NCI-H1092 treated with DMSO at 0.1 percent for 48 hours (cell line): Measurements from ENCODE around the gene FBL.
"Not testable (repeated sequence)": the region's sequence is repeated elsewhere in the genome, so short reads cannot be mapped to it uniquely, and the experiment has no call there.

Source experiments
- DNase-seq: peaks from one replicate; lab custom pipeline; 2025; lab: John Stamatoyannopoulos, UW

Gene FBL

DNA sequence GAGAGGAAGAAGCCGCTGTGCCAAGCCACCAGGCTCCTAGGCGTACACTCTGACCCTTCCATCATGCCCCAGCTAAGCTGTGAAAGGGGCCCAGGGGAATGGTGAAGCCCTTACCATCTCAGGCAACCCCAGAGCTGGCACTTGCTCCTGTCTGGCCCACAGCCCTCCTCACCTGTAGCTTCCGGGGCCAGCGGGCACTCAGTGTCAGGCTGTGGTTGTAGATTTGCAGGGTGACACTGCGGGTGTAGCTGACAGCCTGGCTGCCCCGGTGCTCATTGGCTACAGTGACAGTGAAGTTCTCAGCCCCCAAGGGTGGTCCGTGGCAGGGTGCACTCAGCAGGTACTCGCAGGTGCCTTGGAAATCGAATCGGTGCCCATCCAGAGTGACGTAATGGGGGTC lies 30.3 kb upstream of the FBL start:
- DNase-seq: not testable (repeated sequence)

- not testable (repeated sequence) for DNase-seq
These were observed 29.3 kb upstream of the FBL start for GRCh38 chr19:39875401-39875864.

DNA sequence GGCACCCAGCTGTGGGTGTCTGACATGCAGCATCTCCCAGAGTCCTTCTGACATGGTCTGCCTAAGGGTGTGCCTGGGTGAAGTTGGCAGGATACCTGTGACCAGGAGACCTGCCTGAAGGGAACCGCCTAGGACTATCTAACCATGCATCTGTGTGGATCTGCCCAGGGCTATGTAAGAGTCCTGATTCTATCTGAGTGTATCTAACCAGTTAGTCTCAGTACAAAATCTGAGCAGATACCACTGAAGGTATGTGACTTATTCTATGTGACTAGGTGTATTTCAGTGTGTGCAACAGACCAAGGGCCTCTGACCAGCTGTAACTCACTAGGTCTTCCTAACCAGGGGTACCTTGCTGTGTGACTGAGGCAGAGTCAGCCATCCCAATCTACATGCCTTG lies 28.2 kb upstream of the FBL start:
- no peak for DNase-seq

GRCh38 chr19:39873385-39873784 lies 27.2 kb upstream of the FBL start:
- DNase-seq: no peak

- no peak for DNase-seq
These were observed 26.0 kb upstream of the FBL start for GRCh38 chr19:39871886-39872866.

DNA sequence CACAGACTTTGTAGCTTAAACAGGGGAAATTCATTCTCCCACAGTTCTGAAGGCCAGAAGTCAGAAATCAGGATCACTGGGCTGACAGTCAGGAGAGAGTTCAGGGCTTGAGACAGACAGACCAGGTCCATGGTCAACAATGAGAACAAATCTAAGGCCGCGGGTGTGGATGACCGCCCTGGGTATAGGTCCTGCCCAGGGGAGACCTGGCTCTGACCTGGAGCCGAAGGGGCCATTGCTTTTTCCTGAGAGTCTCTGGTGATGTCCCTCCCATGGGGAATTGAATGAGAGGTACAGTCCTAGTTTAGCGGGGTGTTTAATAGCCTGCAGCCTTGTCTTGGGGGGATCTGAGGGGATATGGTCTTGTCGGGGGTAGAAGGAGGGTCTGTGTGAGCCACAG lies 25.2 kb upstream of the FBL start:
- no peak for DNase-seq

GRCh38 chr19:39870171-39870971 lies 24.2 kb upstream of the FBL start:
- DNase-seq: peak; percentile 35

DNA sequence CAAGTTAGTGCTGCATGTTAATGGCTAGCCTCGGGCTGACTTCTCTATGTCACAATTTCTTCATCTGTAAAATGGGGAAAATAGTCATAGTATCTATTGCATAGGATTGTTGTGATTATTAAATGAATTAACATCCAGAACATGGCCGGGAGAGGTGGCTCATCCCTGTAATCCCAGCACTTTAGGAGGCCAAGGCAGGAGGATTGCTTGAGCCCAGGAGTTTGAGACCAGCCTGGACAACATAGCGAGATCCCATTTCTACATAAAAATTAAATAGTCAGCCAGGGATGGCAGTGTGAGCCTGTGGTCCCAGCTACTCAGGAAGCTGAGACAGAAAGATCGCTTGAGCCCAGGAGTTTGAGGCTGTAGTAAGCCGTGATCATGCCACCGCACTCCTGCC lies 21.8 kb upstream of the FBL start:
- DNase-seq: no peak

- DNase-seq: no peak
These were observed 21.0 kb upstream of the FBL start for GRCh38 chr19:39867133-39867532.

DNA sequence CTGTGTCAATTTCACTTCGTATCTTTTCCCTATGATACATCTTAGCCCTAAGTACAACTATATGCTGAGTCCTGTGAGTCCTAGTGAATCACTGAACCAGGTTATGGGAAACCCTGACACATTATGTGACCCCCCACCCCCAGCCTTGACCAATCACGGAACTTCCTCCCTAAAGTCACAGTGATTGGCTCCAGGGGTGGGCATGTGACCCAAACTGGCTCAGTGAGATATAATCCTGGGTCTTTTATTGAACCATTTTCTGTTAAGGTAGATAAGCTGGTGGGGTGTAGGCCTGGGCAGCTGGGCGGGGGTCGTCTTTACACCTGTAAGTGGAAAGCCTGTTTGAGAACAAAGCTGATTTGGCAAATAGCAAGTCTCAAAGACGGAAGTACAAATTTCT lies 19.8 kb upstream of the FBL start:
- DNase-seq: no peak

GRCh38 chr19:39865186-39865585 lies 19.0 kb upstream of the FBL start:
- DNase-seq: no peak

- no peak for DNase-seq
These were observed 17.9 kb upstream of the FBL start for GRCh38 chr19:39864118-39864517.

DNA sequence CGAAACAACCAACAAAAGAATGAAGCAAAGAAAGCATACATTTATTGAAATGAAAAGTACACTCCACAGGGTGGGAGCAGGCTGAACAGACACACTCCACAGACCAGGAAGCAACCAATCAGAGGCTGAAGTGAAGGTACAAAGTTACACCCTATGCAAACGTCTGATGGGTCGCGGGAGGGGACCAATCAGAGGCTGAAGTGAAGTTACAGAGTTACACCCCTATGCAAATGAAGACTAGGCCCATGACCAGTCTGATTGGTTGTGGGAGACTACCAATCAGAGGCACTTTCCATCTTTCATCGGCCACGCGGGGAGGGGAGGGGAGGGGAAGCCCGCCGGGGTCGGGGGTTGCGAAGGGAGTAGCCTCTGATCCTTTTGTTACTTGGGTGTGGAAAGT lies 12.4 kb upstream of the FBL start:
- DNase-seq: no peak

DNA sequence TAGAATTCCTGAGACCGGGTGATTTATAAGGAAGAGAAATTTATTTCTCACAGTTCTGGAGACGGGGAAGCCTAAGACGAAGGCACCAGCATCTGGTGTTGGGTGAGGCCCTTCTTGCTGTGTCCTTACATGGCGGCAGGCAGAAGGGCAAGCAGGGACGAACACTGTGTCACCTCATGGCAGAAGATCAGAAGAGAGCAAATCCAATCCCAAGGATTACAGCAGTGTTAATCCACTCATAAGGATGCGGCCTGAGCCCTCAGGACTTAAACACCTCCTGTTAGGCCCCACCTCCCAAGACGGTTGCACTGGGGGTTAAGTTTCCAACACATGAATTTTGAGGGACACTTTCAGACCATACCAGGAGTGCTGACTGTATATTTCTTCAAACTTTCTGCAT lies 6.7 kb upstream of the FBL start:
- DNase-seq: no peak

DNA sequence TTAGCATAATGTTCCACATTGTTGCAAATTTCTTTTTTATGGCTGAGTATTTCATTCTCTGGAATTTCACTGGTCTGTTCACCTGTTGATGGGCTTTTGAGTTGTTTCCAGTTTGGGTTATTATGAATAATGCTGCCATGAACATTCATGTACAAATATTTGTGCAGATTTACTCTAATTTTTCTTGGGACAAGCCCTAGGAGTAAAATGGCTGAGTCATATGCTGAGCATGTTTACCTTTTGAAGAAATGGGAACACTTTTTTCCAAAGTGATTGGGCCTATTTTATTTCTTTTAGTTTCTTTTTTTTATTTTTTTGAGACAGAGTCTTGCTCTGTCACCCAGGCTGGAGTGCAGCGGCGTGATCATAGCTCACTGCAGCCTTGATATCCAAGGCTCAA lies 4.7 kb upstream of the FBL start:
- DNase-seq: no peak

- DNase-seq: no peak
These were observed 2.2 kb upstream of the FBL start for GRCh38 chr19:39848392-39848791.

GRCh38 chr19:39847525-39847924 lies 1.3 kb upstream of the FBL start:
- no peak for DNase-seq

DNA sequence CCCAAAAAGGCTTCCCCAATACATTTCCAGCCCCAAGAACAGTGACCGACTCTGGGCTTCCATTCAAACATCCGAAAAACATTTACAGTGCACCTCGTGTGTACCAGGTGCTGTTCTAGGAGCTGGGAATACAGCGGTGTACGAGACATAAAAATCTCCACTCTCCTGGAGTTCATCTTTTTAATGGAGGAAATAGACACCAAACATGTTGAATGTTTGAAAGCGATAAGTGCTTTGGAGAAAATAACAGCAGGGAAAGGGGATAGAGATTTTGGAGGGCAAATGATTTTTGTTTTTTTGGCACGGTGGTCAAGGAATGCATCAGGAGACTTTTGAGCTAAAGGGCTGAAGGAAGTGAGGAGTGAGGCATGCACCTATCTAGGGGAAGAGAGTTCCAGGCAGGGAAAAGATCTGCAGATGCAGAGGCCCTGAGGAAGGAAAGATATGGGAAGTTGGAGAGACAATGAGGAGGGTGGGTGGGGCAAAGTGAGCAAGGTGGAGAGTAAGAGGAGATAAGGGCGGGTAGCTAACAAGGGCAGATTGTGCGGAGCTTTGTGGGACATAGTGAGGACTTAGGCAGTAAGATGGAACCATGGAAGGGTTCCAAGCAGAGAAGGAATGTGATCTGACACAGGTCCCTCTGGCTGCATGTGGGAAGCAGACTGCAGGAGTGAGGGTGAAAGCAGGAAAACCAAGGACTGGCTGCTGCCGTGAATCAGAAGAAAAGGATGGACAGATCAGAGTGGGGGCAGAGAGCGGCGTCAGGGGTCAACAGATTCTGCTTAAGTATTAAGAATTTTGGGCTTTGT lies 703 bp upstream of the FBL start:
- DNase-seq: no peak

DNA sequence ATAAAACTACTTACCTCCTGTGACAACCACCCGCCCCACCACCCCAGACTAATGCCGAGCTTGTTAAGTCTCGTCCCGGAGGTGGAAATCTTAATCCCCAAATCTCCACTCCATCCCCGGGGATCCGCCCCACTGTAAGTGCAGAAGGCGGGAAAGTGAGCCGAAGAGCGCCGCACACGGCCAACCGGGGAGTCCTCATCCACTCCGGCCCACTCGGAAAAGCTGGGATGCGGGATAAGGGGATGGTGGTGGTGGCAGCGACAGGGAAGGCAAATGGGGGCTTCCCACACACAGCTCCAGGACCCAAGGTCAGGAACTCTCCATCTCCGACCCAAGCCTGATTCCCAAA lies 621 bp downstream of the FBL start:
- DNase-seq: no peak

DNA sequence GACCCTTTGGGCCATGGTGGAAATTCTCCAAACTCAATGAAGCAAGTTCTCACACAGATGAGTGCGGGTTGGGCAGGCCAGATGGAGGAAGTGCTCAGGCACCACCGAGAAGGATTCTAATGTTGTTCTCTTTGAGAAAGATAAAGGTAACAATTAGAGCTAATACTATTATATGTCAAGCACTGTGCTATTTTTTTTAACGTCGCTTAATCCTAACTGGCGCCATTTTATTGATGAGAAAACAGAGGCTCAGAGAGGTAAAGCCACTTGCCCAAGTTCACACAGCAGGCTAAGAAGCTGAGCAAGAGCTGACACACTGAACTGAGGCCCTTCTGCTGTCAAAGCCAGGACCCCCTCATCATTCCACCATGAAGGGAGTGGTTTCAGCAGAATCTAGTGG lies 1.0 kb downstream of the FBL start:
- DNase-seq: no peak

DNA sequence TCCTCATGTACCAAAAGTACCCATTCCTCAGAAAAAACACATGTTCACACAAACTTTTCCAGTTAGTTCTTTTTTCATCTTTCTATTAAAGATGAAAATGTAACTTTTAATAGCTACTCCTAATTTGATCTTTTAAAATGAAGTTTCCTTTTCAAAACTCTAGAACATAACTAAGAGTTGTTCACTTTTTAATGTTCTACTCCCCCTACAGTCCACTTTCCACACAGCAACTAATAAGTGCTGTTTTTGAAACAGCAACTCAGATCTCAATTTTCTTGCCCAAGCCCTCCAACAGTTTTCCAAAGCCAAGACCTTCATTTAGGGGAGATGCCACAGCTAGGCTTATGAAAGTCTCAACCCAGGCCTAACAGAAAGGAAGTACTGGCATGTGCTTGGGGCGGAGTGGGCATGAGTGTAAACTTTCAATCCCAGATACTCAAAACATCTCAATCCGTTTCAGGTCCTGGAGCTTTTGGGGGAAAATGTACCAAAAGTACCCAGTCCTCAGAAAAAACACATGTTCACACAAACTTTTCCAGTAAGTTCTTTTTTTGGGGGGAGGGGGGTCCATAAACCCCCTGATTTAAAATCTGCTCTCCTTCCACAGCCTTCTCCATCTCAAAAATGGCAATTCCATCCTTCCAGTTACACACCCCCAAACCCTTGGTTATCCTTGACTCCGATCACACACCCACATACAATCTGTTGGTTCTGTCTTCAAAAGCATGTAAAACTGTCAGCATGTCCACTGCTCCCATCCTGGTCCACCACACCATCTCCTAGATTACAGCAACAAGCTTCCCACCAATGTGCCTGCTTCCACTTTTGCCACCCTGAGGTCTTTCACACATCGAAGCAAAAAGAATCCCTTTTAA lies 2.0 kb downstream of the FBL start:
- DNase-seq: no peak
